Activated naive CD4-positive, alpha-beta T cell treated with anti-CD3 and anti-CD28 coated beads for 36 hours (primary cell): ENCODE data around the gene FAM83G. TPM values are rescaled to one million over a fixed set of nuclear protein-coding genes. Genes with fewer than 3 reads are reported as not detected.
A peak's percentile ranks its signal among the peaks of the same experiment; 100 is the strongest.
"Not testable (repeated sequence)": the region's sequence is repeated elsewhere in the genome, so short reads cannot be mapped to it uniquely, and the experiment has no call there.

Source experiments
- CTCF ChIA-PET: fragments of 350-600 bp; sonication (Branson Sonifier 250); formaldehyde crosslinking; loops from one replicate; lab custom pipeline; 2021; ENCODE audit warnings: antibody characterized with exemption; lab: Charles Lee
- DNase-seq: peaks from one replicate; pipeline ENCODE4 v3.0.0-alpha.2; 2020
- H3K27ac Mint-ChIP-seq: one replicate; pipeline ENCODE4 v1.8.0; 2021; ENCODE audit warnings: mild to moderate bottlenecking, mixed read lengths
- H3K27me3 Mint-ChIP-seq: one replicate; pipeline ENCODE4 v1.8.0; 2021; ENCODE audit warnings: low read depth, mixed read lengths
- H3K36me3 Mint-ChIP-seq: one replicate; pipeline ENCODE4 v1.8.0; 2021; ENCODE audit warnings: low read depth, mixed read lengths
- H3K4me1 Mint-ChIP-seq: one replicate; pipeline ENCODE4 v1.8.0; 2021; ENCODE audit warnings: low read depth, mixed read lengths
- H3K4me3 Mint-ChIP-seq: one replicate; pipeline ENCODE4 v1.8.0; 2021; ENCODE audit warnings: mild to moderate bottlenecking, moderate library complexity, mixed read lengths
- H3K9me3 Mint-ChIP-seq: one replicate; pipeline ENCODE4 v1.8.0; 2021; ENCODE audit warnings: mixed read lengths
- intact Hi-C: fragments of 100-400 bp; cut with micrococcal nuclease; formaldehyde crosslinking; loops from one replicate; pipeline ENCODE4 v1.15.1; 2023
- total RNA-seq, 2 experiments: library from RNA; stranded (reverse); gene quantifications; one replicate each; pipeline ENCODE4 v1.2.3, GENCODE V29; 2021

Gene FAM83G
- 10 to 100 TPM; 10.6 TPM for total RNA-seq

- CTCF ChIA-PET = interaction anchor here (0.6 to 2.4 kb wide), 4 partner anchors 18 to 47 kb away, joined by 3 to 10 read pairs (median 4); no protein-coding TSS in a partner anchor
- no peaks in the 10 kb centered on the region for H3K9me3 Mint-ChIP-seq
- peak within 1 kb of the TSS; percentile 91 for H3K4me3 Mint-ChIP-seq
- DNase-seq = peak; percentile 92
- peak within 1 kb of the TSS; percentile 87 for H3K27ac Mint-ChIP-seq
- peaks cover 17% of the 10 kb centered on the region for H3K36me3 Mint-ChIP-seq
- intact Hi-C loops = loop anchor here (1.0 to 10.0 kb wide), 2 partner anchors 49 to 380 kb away; no protein-coding TSS in a partner anchor
- no peaks in the 10 kb centered on the region for H3K27me3 Mint-ChIP-seq
- H3K4me1 Mint-ChIP-seq = peaks cover 31% of the 10 kb centered on the region
These were observed at the start of gene FAM83G for GRCh38 chr17:19004421-19005136. Gene FAM83G, minus strand, starts transcription at chr17:19004764. Its CDS starts 723 bp downstream, at chr17:19004041.

GRCh38 chr17:19048826-19049225 is 44.3 kb upstream of the FAM83G start:
- H3K27ac Mint-ChIP-seq, H3K27me3 Mint-ChIP-seq, H3K4me1 Mint-ChIP-seq, intact Hi-C loops, CTCF ChIA-PET, H3K9me3 Mint-ChIP-seq, H3K4me3 Mint-ChIP-seq, H3K36me3 Mint-ChIP-seq: not testable (repeated sequence)
- peak; percentile 4 for DNase-seq

- H3K36me3 Mint-ChIP-seq, H3K9me3 Mint-ChIP-seq, H3K4me1 Mint-ChIP-seq, H3K27ac Mint-ChIP-seq, H3K27me3 Mint-ChIP-seq, intact Hi-C loops, CTCF ChIA-PET, H3K4me3 Mint-ChIP-seq: not testable (repeated sequence)
- DNase-seq = peak; percentile 3
These were observed 42.9 kb upstream of the FAM83G start for GRCh38 chr17:19047510-19047909.

GRCh38 chr17:19046782-19047375 is 42.3 kb upstream of the FAM83G start, which contains the start of gene GRAP:
Gene GRAP, minus strand, starts transcription at chr17:19046957. Its CDS starts 31 bp downstream, at chr17:19046926.
- intact Hi-C loops, H3K4me1 Mint-ChIP-seq, H3K27me3 Mint-ChIP-seq, H3K9me3 Mint-ChIP-seq, CTCF ChIA-PET, H3K4me3 Mint-ChIP-seq, DNase-seq, H3K36me3 Mint-ChIP-seq, H3K27ac Mint-ChIP-seq: not testable (repeated sequence)

- H3K4me3 Mint-ChIP-seq, H3K27ac Mint-ChIP-seq, H3K9me3 Mint-ChIP-seq, CTCF ChIA-PET, H3K36me3 Mint-ChIP-seq, H3K4me1 Mint-ChIP-seq, intact Hi-C loops, H3K27me3 Mint-ChIP-seq, DNase-seq: not testable (repeated sequence)
These were observed 40.1 kb upstream of the FAM83G start for GRCh38 chr17:19044643-19045042.

GRCh38 chr17:19043032-19043431 is 38.5 kb upstream of the FAM83G start:
- intact Hi-C loops, H3K4me1 Mint-ChIP-seq, H3K27ac Mint-ChIP-seq, H3K27me3 Mint-ChIP-seq, CTCF ChIA-PET, DNase-seq, H3K4me3 Mint-ChIP-seq, H3K36me3 Mint-ChIP-seq, H3K9me3 Mint-ChIP-seq: not testable (repeated sequence)

GRCh38 chr17:19042369-19042768 is 37.8 kb upstream of the FAM83G start:
- DNase-seq, H3K9me3 Mint-ChIP-seq, CTCF ChIA-PET, intact Hi-C loops, H3K36me3 Mint-ChIP-seq, H3K27me3 Mint-ChIP-seq, H3K27ac Mint-ChIP-seq, H3K4me1 Mint-ChIP-seq, H3K4me3 Mint-ChIP-seq: not testable (repeated sequence)

- H3K9me3 Mint-ChIP-seq, H3K36me3 Mint-ChIP-seq, intact Hi-C loops, H3K4me3 Mint-ChIP-seq, H3K4me1 Mint-ChIP-seq, DNase-seq, CTCF ChIA-PET, H3K27me3 Mint-ChIP-seq, H3K27ac Mint-ChIP-seq: not testable (repeated sequence)
These were observed 37.3 kb upstream of the FAM83G start for GRCh38 chr17:19041871-19042270.

GRCh38 chr17:19040350-19040749 is 35.8 kb upstream of the FAM83G start:
- H3K9me3 Mint-ChIP-seq, H3K4me3 Mint-ChIP-seq, DNase-seq, H3K27me3 Mint-ChIP-seq, CTCF ChIA-PET, intact Hi-C loops, H3K36me3 Mint-ChIP-seq, H3K4me1 Mint-ChIP-seq, H3K27ac Mint-ChIP-seq: not testable (repeated sequence)

GRCh38 chr17:19038730-19039129 is 34.2 kb upstream of the FAM83G start:
- H3K9me3 Mint-ChIP-seq, intact Hi-C loops, CTCF ChIA-PET, H3K4me1 Mint-ChIP-seq, H3K27me3 Mint-ChIP-seq, H3K27ac Mint-ChIP-seq, DNase-seq, H3K4me3 Mint-ChIP-seq, H3K36me3 Mint-ChIP-seq: not testable (repeated sequence)

- H3K36me3 Mint-ChIP-seq, H3K9me3 Mint-ChIP-seq, H3K4me3 Mint-ChIP-seq, CTCF ChIA-PET, H3K4me1 Mint-ChIP-seq, H3K27ac Mint-ChIP-seq, DNase-seq, H3K27me3 Mint-ChIP-seq, intact Hi-C loops: not testable (repeated sequence)
These were observed 33.4 kb upstream of the FAM83G start for GRCh38 chr17:19038007-19038406.

- H3K4me3 Mint-ChIP-seq, H3K36me3 Mint-ChIP-seq, H3K9me3 Mint-ChIP-seq, H3K4me1 Mint-ChIP-seq, H3K27ac Mint-ChIP-seq, intact Hi-C loops, CTCF ChIA-PET, H3K27me3 Mint-ChIP-seq, DNase-seq: not testable (repeated sequence)
These were observed 33.0 kb upstream of the FAM83G start for GRCh38 chr17:19037547-19037946.

GRCh38 chr17:19036186-19036585 is 31.6 kb upstream of the FAM83G start:
- H3K4me1 Mint-ChIP-seq, H3K27ac Mint-ChIP-seq, H3K27me3 Mint-ChIP-seq, CTCF ChIA-PET, intact Hi-C loops, H3K4me3 Mint-ChIP-seq, H3K36me3 Mint-ChIP-seq, DNase-seq, H3K9me3 Mint-ChIP-seq: not testable (repeated sequence)
